GM10266 (cell line): ENCODE data around the gene HACD2.

Experiments
- DNase-seq: peaks from one replicate; pipeline ENCODE4 v3.0.0; 2012; ENCODE audit errors: extremely low spot score
- CTCF ChIP-seq: IDR thresholded peaks from 2 replicates; pipeline ENCODE4 v1.5.1; 2012; ENCODE audit warnings: mild to moderate bottlenecking, low read depth; ENCODE audit not compliant: control insufficient read depth, insufficient read depth; ENCODE audit errors: missing control alignments

The HACD2 gene

GRCh38 chr3:123481722-123482457, 103.0 kb downstream of the HACD2 start:
- TF ChIP-seq CTCF, result no peak
- no peak for DNase-seq

GRCh38 chr3:123481071-123481470, 103.8 kb downstream of the HACD2 start:
- TF ChIP-seq CTCF, result no peak
- no peak for DNase-seq

- TF ChIP-seq CTCF, result no peak
- DNase-seq, result no peak
Observed at GRCh38 chr3:123480428-123480827, 104.4 kb downstream of the HACD2 start.

GRCh38 chr3:123479891-123480290, 105.0 kb downstream of the HACD2 start:
- no peak for TF ChIP-seq CTCF
- DNase-seq, result no peak

GRCh38 chr3:123478314-123478713, 106.5 kb downstream of the HACD2 start:
- TF ChIP-seq CTCF, result no peak
- no peak for DNase-seq

GRCh38 chr3:123476967-123477750, 107.7 kb downstream of the HACD2 start:
- DNase-seq, result no peak
- no peak for TF ChIP-seq CTCF

GRCh38 chr3:123475786-123476185, 109.1 kb downstream of the HACD2 start:
- TF ChIP-seq CTCF, result no peak
- DNase-seq, result no peak
